Calu3 (cell line): ENCODE data around the gene ASMTL. TPM values are rescaled to one million over a fixed set of nuclear protein-coding genes. Genes with fewer than 3 reads are reported as not detected.
"Not testable (repeated sequence)": the region's sequence is repeated elsewhere in the genome, so short reads cannot be mapped to it uniquely, and the experiment has no call there.

Experiments
- BruUV-seq: library from RNA; stranded (reverse); fragments of 400-500 nt; replicated peaks from 2 replicates; lab custom pipeline; 2021; lab: Mats Ljungman, UMichigan
- CTCF ChIA-PET: fragments of 300-600 bp; sonication (Branson Sonifier 250); formaldehyde crosslinking; loops from one replicate; lab custom pipeline; 2022; ENCODE audit warnings: antibody characterized with exemption; lab: Charles Lee
- DNase-seq: peaks from one replicate; pipeline ENCODE4 v3.0.0; 2022
- H3K27ac Mint-ChIP-seq: one replicate; pipeline ENCODE4 v1.8.0; 2022; ENCODE audit warnings: mixed read lengths; ENCODE audit not compliant: unreplicated experiment
- H3K27me3 Mint-ChIP-seq: one replicate; pipeline ENCODE4 v1.8.0; 2022; ENCODE audit warnings: mixed read lengths; ENCODE audit not compliant: unreplicated experiment
- H3K36me3 Mint-ChIP-seq: one replicate; pipeline ENCODE4 v1.8.0; 2022; ENCODE audit warnings: mild to moderate bottlenecking, moderate library complexity, mixed read lengths; ENCODE audit not compliant: insufficient read depth, unreplicated experiment
- H3K4me1 Mint-ChIP-seq: one replicate; pipeline ENCODE4 v1.8.0; 2022; ENCODE audit warnings: mild to moderate bottlenecking, low read depth, mixed read lengths; ENCODE audit not compliant: unreplicated experiment
- H3K4me3 Mint-ChIP-seq: one replicate; pipeline ENCODE4 v1.8.0; 2022; ENCODE audit warnings: mild to moderate bottlenecking, low read depth, moderate library complexity, mixed read lengths; ENCODE audit not compliant: unreplicated experiment
- H3K9me3 Mint-ChIP-seq: one replicate; pipeline ENCODE4 v1.8.0; 2022; ENCODE audit warnings: low read depth, mixed read lengths; ENCODE audit not compliant: unreplicated experiment
- intact Hi-C: fragments of 100-400 bp; cut with micrococcal nuclease; formaldehyde crosslinking; loops from one replicate; pipeline ENCODE4 v1.10.0; 2022; ENCODE audit not compliant: unreplicated experiment
- total RNA-seq: library from RNA; stranded (reverse); gene quantifications from 2 replicates; pipeline ENCODE4 v1.2.3, GENCODE V29; 2022
- TF ChIP-seq, protein P1 (sequence below): fragments of 200-600 bp; IDR thresholded peaks from one replicate; pipeline ENCODE4 v1.8.0; 2022; ENCODE audit warnings: antibody characterized with exemption; ENCODE audit not compliant: unreplicated experiment

The ASMTL gene
- total RNA-seq, 1 experiment from 2014 or later, result 14.4 TPM

DNA sequence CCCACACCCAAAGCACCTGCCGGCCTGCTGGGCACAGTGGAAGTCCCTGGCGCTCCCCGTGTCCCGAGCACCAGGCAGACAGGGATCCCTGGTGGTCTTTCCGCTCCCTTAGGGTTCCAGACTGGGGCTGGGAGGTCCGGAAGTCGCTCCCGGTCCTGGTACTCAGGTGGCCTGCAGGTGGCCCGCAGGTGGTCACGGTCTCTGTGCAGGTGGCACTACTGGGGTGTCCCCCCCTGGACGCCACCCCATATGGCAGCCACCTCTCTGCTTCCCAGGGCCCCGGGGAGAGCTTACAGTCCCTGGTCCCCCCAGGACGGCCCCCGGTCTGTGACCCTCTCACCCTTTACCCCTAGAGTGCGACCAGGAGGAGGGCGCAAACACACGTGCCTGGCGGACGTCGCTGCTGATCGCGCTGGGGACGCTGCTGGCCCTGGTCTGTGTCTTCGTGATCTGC is 74.4 kb downstream of the ASMTL start:
- H3K4me3 Mint-ChIP-seq, result no peak overlapping the region
- no peak for DNase-seq
- H3K4me1 Mint-ChIP-seq, result no peaks in the 10 kb centered on the region
- H3K27me3 Mint-ChIP-seq, result no peaks in the 10 kb centered on the region
- intact Hi-C loops, result no loop called here
- CTCF ChIA-PET, result no interaction called here
- TF ChIP-seq, protein P1, sequence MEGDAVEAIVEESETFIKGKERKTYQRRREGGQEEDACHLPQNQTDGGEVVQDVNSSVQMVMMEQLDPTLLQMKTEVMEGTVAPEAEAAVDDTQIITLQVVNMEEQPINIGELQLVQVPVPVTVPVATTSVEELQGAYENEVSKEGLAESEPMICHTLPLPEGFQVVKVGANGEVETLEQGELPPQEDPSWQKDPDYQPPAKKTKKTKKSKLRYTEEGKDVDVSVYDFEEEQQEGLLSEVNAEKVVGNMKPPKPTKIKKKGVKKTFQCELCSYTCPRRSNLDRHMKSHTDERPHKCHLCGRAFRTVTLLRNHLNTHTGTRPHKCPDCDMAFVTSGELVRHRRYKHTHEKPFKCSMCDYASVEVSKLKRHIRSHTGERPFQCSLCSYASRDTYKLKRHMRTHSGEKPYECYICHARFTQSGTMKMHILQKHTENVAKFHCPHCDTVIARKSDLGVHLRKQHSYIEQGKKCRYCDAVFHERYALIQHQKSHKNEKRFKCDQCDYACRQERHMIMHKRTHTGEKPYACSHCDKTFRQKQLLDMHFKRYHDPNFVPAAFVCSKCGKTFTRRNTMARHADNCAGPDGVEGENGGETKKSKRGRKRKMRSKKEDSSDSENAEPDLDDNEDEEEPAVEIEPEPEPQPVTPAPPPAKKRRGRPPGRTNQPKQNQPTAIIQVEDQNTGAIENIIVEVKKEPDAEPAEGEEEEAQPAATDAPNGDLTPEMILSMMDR, result no peak
- H3K9me3 Mint-ChIP-seq, result no peaks in the 10 kb centered on the region
- H3K27ac Mint-ChIP-seq, result no peak overlapping the region
- H3K36me3 Mint-ChIP-seq, result peaks cover 32% of the 10 kb centered on the region
- no TSS peak for BruUV-seq

DNA sequence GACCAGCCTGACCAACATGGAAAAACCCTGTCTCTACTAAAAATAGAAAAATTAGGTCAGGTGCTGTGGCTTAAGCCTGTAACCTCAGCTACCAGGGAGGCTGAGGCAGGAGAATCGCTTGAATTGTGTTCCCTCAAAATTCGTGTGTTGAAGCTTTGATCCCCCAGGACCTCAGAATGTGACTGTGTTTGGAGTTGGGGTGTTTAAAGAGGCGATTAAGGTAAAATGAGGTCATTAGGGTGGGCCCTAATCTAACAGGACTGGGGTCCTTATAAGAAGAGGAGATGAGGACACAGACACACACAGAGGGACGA is 84.4 kb downstream of the ASMTL start:
- no peaks in the 10 kb centered on the region for H3K27me3 Mint-ChIP-seq
- DNase-seq, result no peak
- CTCF ChIA-PET, result no interaction called here
- intact Hi-C loops, result no loop called here
- no peak overlapping the region for H3K4me3 Mint-ChIP-seq
- TF ChIP-seq, protein P1, result no peak
- no peak overlapping the region for H3K27ac Mint-ChIP-seq
- no peaks in the 10 kb centered on the region for H3K9me3 Mint-ChIP-seq
- BruUV-seq, result no TSS peak
- peaks cover 6% of the 10 kb centered on the region for H3K36me3 Mint-ChIP-seq
- no peaks in the 10 kb centered on the region for H3K4me1 Mint-ChIP-seq

DNA sequence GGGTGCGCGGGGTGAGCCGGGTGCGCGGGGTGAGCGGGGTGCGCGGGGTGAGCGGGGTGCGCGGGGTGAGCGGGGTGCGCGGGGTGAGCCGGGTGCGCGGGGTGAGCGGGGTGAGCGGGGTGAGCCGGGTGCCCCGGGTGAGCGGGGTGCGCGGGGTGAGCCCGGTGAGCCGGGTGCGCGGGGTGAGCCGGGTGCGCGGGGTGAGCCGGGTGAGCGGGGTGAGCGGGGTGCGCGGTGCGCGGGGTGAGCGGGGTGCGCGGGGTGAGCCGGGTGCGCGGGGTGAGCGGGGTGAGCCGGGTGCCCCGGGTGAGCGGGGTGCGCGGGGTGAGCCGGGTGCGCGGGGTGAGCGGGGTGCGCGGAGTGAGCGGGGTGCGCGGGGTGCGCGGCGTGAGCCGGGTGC is 86.3 kb downstream of the ASMTL start:
- Mint-ChIP-seq H3K27me3 (peaks cover 16% of the 10 kb centered on the region), H3K4me1 (peaks cover 11% of the 10 kb centered on the region), H3K36me3 (peaks cover 11% of the 10 kb centered on the region)
- H3K27ac Mint-ChIP-seq, H3K4me3 Mint-ChIP-seq, DNase-seq, CTCF ChIA-PET, intact Hi-C loops, H3K9me3 Mint-ChIP-seq, BruUV-seq: not testable (repeated sequence)

DNA sequence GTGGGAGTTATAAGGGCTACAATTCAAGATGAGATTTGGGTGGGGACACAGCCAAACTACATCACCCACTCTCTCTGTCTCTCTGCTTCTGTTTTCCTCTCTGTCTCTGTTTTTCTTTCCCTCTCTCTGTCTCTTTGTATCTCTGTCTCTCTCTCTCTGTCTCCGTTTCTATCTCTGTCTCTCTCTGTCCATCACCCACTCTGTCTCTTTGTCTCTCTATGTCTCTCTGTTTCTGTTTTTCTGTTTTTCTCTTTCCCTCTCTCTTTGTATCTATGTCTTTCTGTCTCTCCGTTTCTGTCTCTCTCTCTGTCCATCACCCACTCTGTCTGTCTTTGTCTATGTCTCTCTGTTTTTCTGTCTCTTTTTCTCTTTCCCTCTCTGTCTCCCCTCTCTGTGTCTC is 90.8 kb downstream of the ASMTL start:
- peak overlapping the region; percentile 6 for H3K27ac Mint-ChIP-seq

DNA sequence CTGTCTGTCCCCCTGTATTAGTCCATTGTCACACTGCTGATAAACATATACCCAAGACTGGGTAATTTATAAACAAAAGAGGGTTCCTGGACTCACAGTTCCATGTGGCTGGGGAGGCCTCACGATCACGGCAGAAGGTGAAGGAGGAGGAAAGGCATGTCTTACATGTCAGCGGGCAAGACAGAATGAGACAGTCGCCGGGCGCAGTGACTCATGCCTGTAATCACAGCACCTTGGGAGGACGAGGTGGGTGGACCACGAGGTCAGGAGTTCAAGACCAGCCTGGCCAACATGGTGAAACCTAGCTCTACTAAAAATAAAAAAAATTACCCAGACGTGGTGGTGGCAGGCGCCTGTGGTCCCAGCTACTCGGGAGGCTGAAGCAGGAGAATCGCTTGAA is 91.4 kb downstream of the ASMTL start:
- TF ChIP-seq, protein P1, result no peak
- BruUV-seq, result no TSS peak
- Mint-ChIP-seq H3K4me3 (no peak overlapping the region), H3K9me3 (peaks cover 7% of the 10 kb centered on the region), H3K4me1 (peaks cover 11% of the 10 kb centered on the region), H3K27me3 (peaks cover 34% of the 10 kb centered on the region), H3K36me3 (peaks cover 5% of the 10 kb centered on the region), H3K27ac (no peak overlapping the region)
- intact Hi-C loops, result no loop called here
- DNase-seq, result peak; percentile 34
- CTCF ChIA-PET, result no interaction called here

More for the DNA sequence above, 90.8 kb downstream of the ASMTL start:
- intact Hi-C loops, result no loop called here
- TF ChIP-seq, protein P1, result no peak
- Mint-ChIP-seq H3K9me3 (peaks cover 7% of the 10 kb centered on the region), H3K27me3 (peaks cover 34% of the 10 kb centered on the region), H3K36me3 (peaks cover 5% of the 10 kb centered on the region), H3K4me1 (peaks cover 11% of the 10 kb centered on the region), H3K4me3 (no peak overlapping the region)
- no TSS peak for BruUV-seq
- no peak for DNase-seq
- CTCF ChIA-PET, result no interaction called here
